ENCODE data around the gene HSF2BP.

DNA sequence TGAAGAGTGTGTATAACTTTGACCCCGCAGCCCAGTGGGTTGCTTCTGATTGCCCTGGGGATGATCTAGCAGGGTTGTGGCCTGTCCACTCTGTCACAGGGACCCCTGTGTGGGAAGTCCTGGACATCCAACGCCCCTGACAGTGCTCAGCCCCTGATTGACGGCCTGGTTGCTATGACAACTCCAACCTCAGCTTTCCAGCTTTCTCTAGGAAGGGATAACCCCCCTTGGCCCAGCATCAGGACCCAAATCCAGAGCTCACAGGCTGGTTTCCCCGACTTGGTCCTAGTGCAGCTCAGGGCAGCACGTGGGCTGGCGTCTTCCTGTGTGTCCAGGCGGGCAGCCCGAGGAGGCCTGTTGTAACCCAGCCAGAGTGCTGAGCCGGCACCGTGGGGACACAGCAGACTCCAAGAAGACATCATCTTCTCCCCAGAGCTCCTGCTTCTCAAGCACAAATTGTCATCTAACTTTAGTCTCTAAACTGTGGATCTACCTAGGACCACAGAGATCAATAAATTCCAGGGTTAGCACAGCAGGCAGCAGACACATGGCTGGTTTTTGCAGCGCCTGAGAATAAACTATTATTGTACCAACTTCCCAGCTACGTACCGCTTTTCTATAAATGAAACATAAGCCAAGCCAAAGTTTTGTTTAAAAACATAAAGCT, 40.8 kb upstream of the HSF2BP start:
- TF ChIP-seq CTCF (conservative IDR thresholded peaks at IDR 0.05) (no peak), EZH2 (IDR thresholded peaks at IDR 0.05; ENCODE audit: low read depth) (no peak)

Data from PC-9 (cell line).